IMR-90 (cell line): ENCODE measurements around the gene GPC4. TPM values are rescaled to one million over a fixed set of nuclear protein-coding genes. Genes with fewer than 3 reads are reported as not detected.

Source experiments
- ATAC-seq: fragments of 200-7000 bp; cut with Tn5 transposase; 2 replicates; pipeline ENCODE4 v1.9.1; 2020; ENCODE audit warnings: low read depth, mild to moderate bottlenecking, moderate library complexity
- BruUV-seq: library from RNA; stranded (reverse); fragments of 400-500 nt; replicated peaks from 2 replicates; lab custom pipeline; 2021; lab: Mats Ljungman, UMichigan
- CTCF ChIA-PET: fragments of 300-600 bp; formaldehyde crosslinking; extraction: SDS; loops from one replicate; lab custom pipeline; 2021; ENCODE audit warnings: antibody characterized with exemption; lab: Yijun Ruan, JAX
- POLR2A ChIA-PET: fragments of 300-600 bp; sonication (Branson Sonifier 250); formaldehyde crosslinking; loops from one replicate; lab custom pipeline; 2022; ENCODE audit warnings: antibody characterized with exemption; ENCODE audit not compliant: unreplicated experiment; lab: Charles Lee
- DNase-seq: peaks from one replicate; pipeline ENCODE4 v3.0.0; 2013
- H2AFZ ChIP-seq: replicated peaks from 2 replicates; pipeline ENCODE3; 2013; ENCODE audit warnings: low read length, mild to moderate bottlenecking; ENCODE audit not compliant: poor library complexity
- H2AK5ac ChIP-seq: 2 replicates; pipeline ENCODE4 v1.6.1; 2013; ENCODE audit warnings: low read depth, low read length, inconsistent platforms
- H2AK9ac ChIP-seq: replicated peaks from 2 replicates; pipeline ENCODE3; 2013; ENCODE audit warnings: mild to moderate bottlenecking, low read depth, low read length, moderate library complexity; ENCODE audit not compliant: poor library complexity
- H2BK120ac ChIP-seq: 2 replicates; pipeline ENCODE4 v1.6.1; 2013; ENCODE audit warnings: low read depth, low read length, inconsistent platforms
- H2BK15ac ChIP-seq: 3 replicates; pipeline ENCODE4 v1.6.1; 2013; ENCODE audit warnings: low read depth, low read length, inconsistent platforms
- H2BK20ac ChIP-seq: 2 replicates; pipeline ENCODE4 v1.6.1; 2013; ENCODE audit warnings: low read depth, mild to moderate bottlenecking, inconsistent platforms, low read length, moderate library complexity
- H2BK5ac ChIP-seq: 2 replicates; pipeline ENCODE4 v1.6.1; 2013; ENCODE audit warnings: mild to moderate bottlenecking, low read depth, low read length, inconsistent platforms; ENCODE audit not compliant: poor library complexity, severe bottlenecking
- H3K14ac ChIP-seq: replicated peaks from 2 replicates; pipeline ENCODE4 v1.6.1; 2013; ENCODE audit warnings: low read depth, low read length, inconsistent platforms
- H3K18ac ChIP-seq: 2 replicates; pipeline ENCODE4 v1.6.1; 2013; ENCODE audit warnings: low read depth, low read length, control low read depth
- H3K23ac ChIP-seq: 2 replicates; pipeline ENCODE4 v1.6.1; 2013; ENCODE audit warnings: low read depth, low read length, inconsistent platforms
- H3K27ac ChIP-seq: 2 replicates; pipeline ENCODE4 v1.5.1; 2013; ENCODE audit warnings: mild to moderate bottlenecking, control low read depth, low read length; ENCODE audit not compliant: insufficient read depth
- H3K27me3 ChIP-seq: 2 replicates; pipeline ENCODE4 v1.6.1; 2013; ENCODE audit warnings: low read length; ENCODE audit not compliant: control insufficient read depth, insufficient read depth
- H3K36me3 ChIP-seq: 2 replicates; pipeline ENCODE4 v1.6.1; 2013; ENCODE audit warnings: low read length, mixed read lengths; ENCODE audit not compliant: control insufficient read depth, insufficient read depth
- H3K4ac ChIP-seq: 2 replicates; pipeline ENCODE4 v1.6.1; 2013; ENCODE audit warnings: low read depth, low read length, inconsistent platforms
- H3K4me1 ChIP-seq: 2 replicates; pipeline ENCODE4 v1.6.1; 2013; ENCODE audit warnings: low read length, mixed read lengths; ENCODE audit not compliant: control insufficient read depth, insufficient read depth
- H3K4me2 ChIP-seq: 2 replicates; pipeline ENCODE4 v1.6.1; 2013; ENCODE audit warnings: low read depth, mild to moderate bottlenecking, control low read depth, low read length, moderate library complexity
- H3K4me3 ChIP-seq: 2 replicates; pipeline ENCODE4 v1.5.1; 2013; ENCODE audit warnings: low read depth, mild to moderate bottlenecking, control low read depth, low read length, moderate library complexity; ENCODE audit not compliant: insufficient read depth
- H3K56ac ChIP-seq: 2 replicates; pipeline ENCODE4 v1.6.1; 2013; ENCODE audit warnings: low read length, inconsistent platforms; ENCODE audit not compliant: insufficient read depth; ENCODE audit errors: extremely low read depth
- H3K79me1 ChIP-seq, 2 experiments: 2 replicates each; pipeline ENCODE4 v1.6.1; 2013; ENCODE audit warnings: low read length in 2 of 2, inconsistent platforms in 1 of 2, low read depth in 1 of 2
- H3K9ac ChIP-seq: 2 replicates; pipeline ENCODE4 v1.6.1; 2013; ENCODE audit warnings: low read depth, low read length, control low read depth
- H3K9me1 ChIP-seq: 2 replicates; pipeline ENCODE4 v1.6.1; 2013; ENCODE audit warnings: low read length, inconsistent platforms; ENCODE audit not compliant: insufficient read depth
- H3K9me3 ChIP-seq: 2 replicates; pipeline ENCODE4 v1.6.1; 2013; ENCODE audit warnings: low read length; ENCODE audit not compliant: control insufficient read depth, insufficient read depth
- H4K20me1 ChIP-seq: 2 replicates; pipeline ENCODE4 v1.6.1; 2013; ENCODE audit warnings: low read length, inconsistent platforms; ENCODE audit not compliant: insufficient read depth
- H4K5ac ChIP-seq: 2 replicates; pipeline ENCODE4 v1.6.1; 2013; ENCODE audit warnings: mild to moderate bottlenecking, low read depth, low read length, control low read depth
- H4K8ac ChIP-seq, 2 experiments: 2 replicates each; pipeline ENCODE4 v1.6.1; 2013; ENCODE audit warnings: low read depth in 2 of 2, low read length in 2 of 2, control low read depth in 1 of 2, inconsistent platforms in 1 of 2
- H4K91ac ChIP-seq: 2 replicates; pipeline ENCODE4 v1.6.1; 2013; ENCODE audit warnings: low read depth, low read length, inconsistent platforms; ENCODE audit not compliant: insufficient read depth
- BHLHE40 ChIP-seq: fragments of 150-350 bp; IDR thresholded peaks from 2 replicates; pipeline ENCODE4 v1.6.1; 2016; ENCODE audit warnings: mild to moderate bottlenecking, low read depth, low read length
- CEBPB ChIP-seq: IDR thresholded peaks from 2 replicates; pipeline ENCODE4 v1.6.1; 2012; ENCODE audit warnings: low read depth, low read length, improper control_type of control experiment
- CHD1 ChIP-seq: IDR thresholded peaks from 2 replicates; pipeline ENCODE4 v1.6.1; 2012; ENCODE audit warnings: low read depth, low read length, improper control_type of control experiment
- FOS ChIP-seq: fragments of 150-350 bp; IDR thresholded peaks from 2 replicates; pipeline ENCODE4 v1.6.1; 2016; ENCODE audit warnings: low read depth, low read length
- MAFK ChIP-seq: IDR thresholded peaks from 2 replicates; pipeline ENCODE4 v1.6.1; 2012; ENCODE audit warnings: low read depth, low read length, improper control_type of control experiment
- MAZ ChIP-seq: IDR thresholded peaks from 2 replicates; pipeline ENCODE4 v1.6.1; 2012; ENCODE audit warnings: low read depth, mild to moderate bottlenecking, low read length, improper control_type of control experiment, moderate library complexity, borderline replicate concordance
- MXI1 ChIP-seq: IDR thresholded peaks from 2 replicates; pipeline ENCODE4 v1.6.1; 2012; ENCODE audit warnings: low read depth, mild to moderate bottlenecking, low read length, moderate library complexity, borderline replicate concordance
- POLR2A ChIP-seq: IDR thresholded peaks from 2 replicates; pipeline ENCODE4 v1.6.1; 2012; ENCODE audit warnings: mild to moderate bottlenecking, low read depth, low read length
- RAD21 ChIP-seq: IDR thresholded peaks from 2 replicates; pipeline ENCODE4 v1.6.1; 2012; ENCODE audit warnings: low read length, improper control_type of control experiment
- RCOR1 ChIP-seq: IDR thresholded peaks from 2 replicates; pipeline ENCODE4 v1.6.1; 2012; ENCODE audit warnings: mild to moderate bottlenecking, low read length, improper control_type of control experiment; ENCODE audit not compliant: insufficient replicate concordance
- RFX5 ChIP-seq: IDR thresholded peaks from 2 replicates; pipeline ENCODE4 v1.8.0; 2012; ENCODE audit warnings: low read depth, mild to moderate bottlenecking, low read length, moderate library complexity
- WGBS, 2 experiments: methylation state at CpG; one replicate each; pipeline versions ENCODE4 v1.1.5 to v1.1.7; 2013; ENCODE audit warnings: missing lambda C conversion rate in 2 of 2; ENCODE audit not compliant: insufficient read length in 1 of 2; ENCODE audit errors: extremely low coverage in 2 of 2; 5-methylcytosine and 5-hydroxymethylcytosine counted together
- dilution Hi-C: fragments of 300-500 bp; cut with HindIII; formaldehyde crosslinking; loops from one replicate; pipeline ENCODE4 v1.14.3; 2018; ENCODE audit warnings: low sequenced_read_pairs; ENCODE audit not compliant: unreplicated experiment
- in situ Hi-C: fragments of 300-500 bp; cut with MboI; formaldehyde crosslinking; loops from 3 replicates; pipeline ENCODE4 v1.14.3; 2019; ENCODE audit warnings: low sequenced_read_pairs, inconsistent platforms, mixed read lengths
- intact Hi-C: fragments of 100-400 bp; cut with micrococcal nuclease; formaldehyde crosslinking; loops from 2 replicates; pipeline ENCODE4 v1.10.0; 2022
- polyA plus RNA-seq, 3 experiments: library from polyadenylated mRNA; depleted of rRNA; stranded (reverse); fragments of >200 nt; gene quantifications; 2 replicates each; pipeline ENCODE4 v1.2.3, GENCODE V29; 2012; ENCODE audit warnings: low replicate concordance in 1 of 3
- total RNA-seq: library from RNA; depleted of rRNA; stranded (reverse); fragments of >200 nt; gene quantifications from 2 replicates; pipeline ENCODE4 v1.2.3, GENCODE V29; 2012
- TF ChIP-seq, protein P1 (sequence below): fragments of 150-350 bp; IDR thresholded peaks from 2 replicates; pipeline ENCODE4 v1.6.1; 2017; ENCODE audit warnings: mild to moderate bottlenecking, antibody characterized with exemption, low read length, low read depth
- TF ChIP-seq, protein P2 (sequence below): conservative IDR thresholded peaks from 2 replicates; pipeline ENCODE4 v1.5.1; 2012; ENCODE audit warnings: mild to moderate bottlenecking, low read depth, low read length, improper control_type of control experiment
- TF ChIP-seq, protein P3 (sequence below): fragments of 150-350 bp; IDR thresholded peaks from 2 replicates; pipeline ENCODE4 v1.6.1; 2016; ENCODE audit warnings: low read depth, mild to moderate bottlenecking, low read length, moderate library complexity, borderline replicate concordance

Gene GPC4
- total and polyA plus RNA-seq, 2 of the 4 experiments (the other 2 are of a cell fraction) = 0.54 to 1.6 TPM

DNA sequence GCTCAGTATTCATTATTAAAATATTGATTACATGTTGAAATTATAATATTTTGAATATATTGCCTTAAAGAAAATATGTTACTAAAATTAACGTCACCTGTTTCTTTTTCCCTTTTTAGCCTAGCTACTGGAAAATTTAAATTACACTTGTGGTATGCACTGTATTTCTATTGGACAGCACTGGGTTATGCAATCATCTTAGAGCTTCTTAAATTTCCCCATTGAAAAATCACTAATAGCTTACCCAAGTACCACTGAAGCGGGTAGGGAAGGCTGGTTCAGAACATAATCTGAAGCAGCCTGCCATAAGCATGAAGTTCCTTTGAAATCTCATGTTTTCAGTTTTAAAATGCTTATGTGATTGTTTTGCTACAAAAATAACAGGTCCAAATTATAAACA, 147.7 kb downstream of the GPC4 start:
- H2BK5ac ChIP-seq = no peak overlapping the region
- BruUV-seq = no TSS peak
- H4K20me1 ChIP-seq = no peaks in the 10 kb centered on the region
- no peaks in the 10 kb centered on the region for H3K9me1 ChIP-seq
- H3K79me1 ChIP-seq = no peaks in the 10 kb centered on the region
- ATAC-seq = no peak
- no peak overlapping the region for H2BK20ac ChIP-seq
- H3K23ac ChIP-seq = no peak overlapping the region
- no peak overlapping the region for H3K56ac ChIP-seq
- DNase-seq = no peak
- no peak overlapping the region for H3K4ac ChIP-seq
- no peak overlapping the region for H2AK9ac ChIP-seq
- no peak overlapping the region for H4K91ac ChIP-seq
- peaks cover 2% of the 10 kb centered on the region; the same call in 1 of the 2 replicates for H3K27me3 ChIP-seq
- no peak overlapping the region for H3K4me3 ChIP-seq
- H3K4me1 ChIP-seq = no peaks in the 10 kb centered on the region
- TF ChIP-seq POLR2A = no peak
- TF ChIP-seq MXI1 = no peak
- no peak for TF ChIP-seq CHD1
- TF ChIP-seq BHLHE40 = no peak
- TF ChIP-seq FOS = no peak
- TF ChIP-seq, protein P1, sequence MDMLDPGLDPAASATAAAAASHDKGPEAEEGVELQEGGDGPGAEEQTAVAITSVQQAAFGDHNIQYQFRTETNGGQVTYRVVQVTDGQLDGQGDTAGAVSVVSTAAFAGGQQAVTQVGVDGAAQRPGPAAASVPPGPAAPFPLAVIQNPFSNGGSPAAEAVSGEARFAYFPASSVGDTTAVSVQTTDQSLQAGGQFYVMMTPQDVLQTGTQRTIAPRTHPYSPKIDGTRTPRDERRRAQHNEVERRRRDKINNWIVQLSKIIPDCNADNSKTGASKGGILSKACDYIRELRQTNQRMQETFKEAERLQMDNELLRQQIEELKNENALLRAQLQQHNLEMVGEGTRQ = no peak
- TF ChIP-seq, protein P2, sequence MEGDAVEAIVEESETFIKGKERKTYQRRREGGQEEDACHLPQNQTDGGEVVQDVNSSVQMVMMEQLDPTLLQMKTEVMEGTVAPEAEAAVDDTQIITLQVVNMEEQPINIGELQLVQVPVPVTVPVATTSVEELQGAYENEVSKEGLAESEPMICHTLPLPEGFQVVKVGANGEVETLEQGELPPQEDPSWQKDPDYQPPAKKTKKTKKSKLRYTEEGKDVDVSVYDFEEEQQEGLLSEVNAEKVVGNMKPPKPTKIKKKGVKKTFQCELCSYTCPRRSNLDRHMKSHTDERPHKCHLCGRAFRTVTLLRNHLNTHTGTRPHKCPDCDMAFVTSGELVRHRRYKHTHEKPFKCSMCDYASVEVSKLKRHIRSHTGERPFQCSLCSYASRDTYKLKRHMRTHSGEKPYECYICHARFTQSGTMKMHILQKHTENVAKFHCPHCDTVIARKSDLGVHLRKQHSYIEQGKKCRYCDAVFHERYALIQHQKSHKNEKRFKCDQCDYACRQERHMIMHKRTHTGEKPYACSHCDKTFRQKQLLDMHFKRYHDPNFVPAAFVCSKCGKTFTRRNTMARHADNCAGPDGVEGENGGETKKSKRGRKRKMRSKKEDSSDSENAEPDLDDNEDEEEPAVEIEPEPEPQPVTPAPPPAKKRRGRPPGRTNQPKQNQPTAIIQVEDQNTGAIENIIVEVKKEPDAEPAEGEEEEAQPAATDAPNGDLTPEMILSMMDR = no peak
- TF ChIP-seq RFX5 = no peak
- TF ChIP-seq RAD21 = no peak
- TF ChIP-seq MAZ = no peak
- no peak for TF ChIP-seq RCOR1
- TF ChIP-seq CEBPB = no peak
- TF ChIP-seq, protein P3, sequence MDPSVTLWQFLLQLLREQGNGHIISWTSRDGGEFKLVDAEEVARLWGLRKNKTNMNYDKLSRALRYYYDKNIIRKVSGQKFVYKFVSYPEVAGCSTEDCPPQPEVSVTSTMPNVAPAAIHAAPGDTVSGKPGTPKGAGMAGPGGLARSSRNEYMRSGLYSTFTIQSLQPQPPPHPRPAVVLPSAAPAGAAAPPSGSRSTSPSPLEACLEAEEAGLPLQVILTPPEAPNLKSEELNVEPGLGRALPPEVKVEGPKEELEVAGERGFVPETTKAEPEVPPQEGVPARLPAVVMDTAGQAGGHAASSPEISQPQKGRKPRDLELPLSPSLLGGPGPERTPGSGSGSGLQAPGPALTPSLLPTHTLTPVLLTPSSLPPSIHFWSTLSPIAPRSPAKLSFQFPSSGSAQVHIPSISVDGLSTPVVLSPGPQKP = no peak
- no peak for TF ChIP-seq MAFK
- H3K36me3 ChIP-seq = no peaks in the 10 kb centered on the region
- WGBS, 2 experiments = no CpG with 5 or more reads among the region's 2 CpGs
- H2AK5ac ChIP-seq = no peak overlapping the region
- no peak overlapping the region for H3K4me2 ChIP-seq
- CTCF ChIA-PET = no interaction called here
- H4K5ac ChIP-seq = no peak overlapping the region
- H3K9ac ChIP-seq = no peak overlapping the region
- intact Hi-C loops = no loop called here
- no peak overlapping the region for H3K14ac ChIP-seq
- no peak overlapping the region for H3K18ac ChIP-seq
- no peaks in the 10 kb centered on the region for H3K9me3 ChIP-seq
- no peak overlapping the region for H3K27ac ChIP-seq
- dilution Hi-C loops = no loop called here
- H2BK120ac ChIP-seq = no peak overlapping the region
- H4K8ac ChIP-seq = no peak overlapping the region
- POLR2A ChIA-PET = no interaction called here
- in situ Hi-C loops = no loop called here
- no peak overlapping the region for H2AFZ ChIP-seq
- H2BK15ac ChIP-seq = no peak overlapping the region
